Activated CD8-positive, alpha-beta memory T cell treated with anti-CD3 and anti-CD28 coated beads, Interleukin-2, amount 50 U/mL, for 1 hour (primary cell): ENCODE measurements around the gene ARHGAP10.

ENCODE experiments used
- DNase-seq: peaks from one replicate; pipeline ENCODE4 v3.0.0-alpha.2; 2020; ENCODE audit errors: extremely low read depth

ARHGAP10 gene

GRCh38 chr4:148093065-148093464 is 361.2 kb downstream of the ARHGAP10 start:
- DNase-seq = no peak

- no peak for DNase-seq
Observed at GRCh38 chr4:148094149-148094548, 362.3 kb downstream of the ARHGAP10 start.

- no peak for DNase-seq
Observed at GRCh38 chr4:148095346-148095923, 363.5 kb downstream of the ARHGAP10 start.

- no peak for DNase-seq
Observed at GRCh38 chr4:148097801-148098200, 365.9 kb downstream of the ARHGAP10 start.

- DNase-seq = no peak
Observed at GRCh38 chr4:148101235-148101634, 369.3 kb downstream of the ARHGAP10 start.

- no peak for DNase-seq
Observed at GRCh38 chr4:148101790-148102189, 369.9 kb downstream of the ARHGAP10 start.

- DNase-seq = no peak
Observed at GRCh38 chr4:148103597-148104355, 371.9 kb downstream of the ARHGAP10 start.

- DNase-seq = no peak
Observed at GRCh38 chr4:148108766-148109165, 376.9 kb downstream of the ARHGAP10 start.

- DNase-seq = no peak
Observed at GRCh38 chr4:148109216-148109615, 377.3 kb downstream of the ARHGAP10 start.

- no peak for DNase-seq
Observed at GRCh38 chr4:148110169-148110568, 378.3 kb downstream of the ARHGAP10 start.

GRCh38 chr4:148112231-148112982 is 380.5 kb downstream of the ARHGAP10 start:
- DNase-seq = no peak

- DNase-seq = no peak
Observed at GRCh38 chr4:148114436-148114835, 382.5 kb downstream of the ARHGAP10 start.

GRCh38 chr4:148116264-148116663 is 384.4 kb downstream of the ARHGAP10 start:
- DNase-seq = no peak

- no peak for DNase-seq
Observed at GRCh38 chr4:148116969-148117368, 385.1 kb downstream of the ARHGAP10 start.

- DNase-seq = no peak
Observed at GRCh38 chr4:148118179-148118578, 386.3 kb downstream of the ARHGAP10 start.

- DNase-seq = no peak
Observed at GRCh38 chr4:148118633-148119032, 386.7 kb downstream of the ARHGAP10 start.

- no peak for DNase-seq
Observed at GRCh38 chr4:148120216-148120615, 388.3 kb downstream of the ARHGAP10 start.
